Loucy (cell line): ENCODE data around the gene CDH2.

Experiments
- H2AFZ ChIP-seq: fragments of 200-600 bp; sonication (generic); 2 replicates; pipeline ENCODE4 v1.6.0; 2016; ENCODE audit warnings: antibody characterized with exemption, mild to moderate bottlenecking, low read length, moderate library complexity
- H3F3A ChIP-seq: fragments of 200-600 bp; 2 replicates; pipeline ENCODE4 v1.6.0; 2016; ENCODE audit warnings: antibody characterized with exemption, low read depth, mild to moderate bottlenecking
- H3K27me3 ChIP-seq: fragments of 200-600 bp; sonication (generic); 2 replicates; pipeline ENCODE4 v1.6.1; 2014; ENCODE audit warnings: low read length, mild to moderate bottlenecking; ENCODE audit not compliant: insufficient read depth, poor library complexity, severe bottlenecking
- H3K36me3 ChIP-seq: fragments of 200-600 bp; sonication (generic); 2 replicates; pipeline ENCODE4 v1.6.1; 2016; ENCODE audit warnings: low read length; ENCODE audit not compliant: insufficient read depth
- H3K4me1 ChIP-seq: fragments of 200-600 bp; sonication (generic); 2 replicates; pipeline ENCODE4 v1.5.1; 2014; ENCODE audit warnings: low read length, mild to moderate bottlenecking; ENCODE audit not compliant: insufficient read depth, poor library complexity, severe bottlenecking
- H3K4me2 ChIP-seq: fragments of 200-600 bp; sonication (generic); 2 replicates; pipeline ENCODE4 v1.6.0; 2014; ENCODE audit warnings: antibody characterized with exemption, low read length, low read depth, mild to moderate bottlenecking; ENCODE audit not compliant: poor library complexity, severe bottlenecking
- H3K4me3 ChIP-seq: fragments of 200-600 bp; sonication (generic); 2 replicates; pipeline ENCODE4 v1.5.1; 2014; ENCODE audit warnings: low read length, mild to moderate bottlenecking, mixed read lengths; ENCODE audit not compliant: poor library complexity, severe bottlenecking
- H3K79me2 ChIP-seq: fragments of 200-600 bp; sonication (generic); 2 replicates; pipeline ENCODE4 v1.6.1; 2014; ENCODE audit warnings: low read length; ENCODE audit not compliant: insufficient read depth
- H3K9ac ChIP-seq: fragments of 200-600 bp; sonication (generic); 2 replicates; pipeline ENCODE4 v1.6.0; 2014; ENCODE audit warnings: mild to moderate bottlenecking, low read depth, low read length, moderate library complexity; ENCODE audit not compliant: poor library complexity, severe bottlenecking
- H3K9me2 ChIP-seq: fragments of 200-600 bp; sonication (generic); replicated peaks from 2 replicates; pipeline ENCODE4 v1.6.1; 2016; ENCODE audit warnings: low read depth, low read length, mixed read lengths
- H3K9me3 ChIP-seq: fragments of 200-600 bp; sonication (generic); 2 replicates; pipeline ENCODE4 v1.6.1; 2014; ENCODE audit warnings: mild to moderate bottlenecking, antibody characterized with exemption, low read length, low read depth; ENCODE audit not compliant: insufficient read depth
- H4K20me1 ChIP-seq: fragments of 200-600 bp; sonication (generic); 2 replicates; pipeline ENCODE4 v1.6.0; 2014; ENCODE audit warnings: antibody characterized with exemption, low read length, mild to moderate bottlenecking; ENCODE audit not compliant: insufficient read depth, poor library complexity, severe bottlenecking
- EZH2phosphoT487 ChIP-seq: fragments of 200-600 bp; IDR thresholded peaks from 2 replicates; pipeline ENCODE4 v1.6.1; 2018; ENCODE audit warnings: antibody characterized with exemption, mild to moderate bottlenecking, moderate library complexity, borderline replicate concordance
- TF ChIP-seq, protein P1 (sequence below): fragments of 200-600 bp; sonication (generic); conservative IDR thresholded peaks from 2 replicates; pipeline ENCODE4 v1.5.1; 2014; ENCODE audit warnings: mild to moderate bottlenecking, antibody characterized with exemption, low read length

Gene CDH2

DNA sequence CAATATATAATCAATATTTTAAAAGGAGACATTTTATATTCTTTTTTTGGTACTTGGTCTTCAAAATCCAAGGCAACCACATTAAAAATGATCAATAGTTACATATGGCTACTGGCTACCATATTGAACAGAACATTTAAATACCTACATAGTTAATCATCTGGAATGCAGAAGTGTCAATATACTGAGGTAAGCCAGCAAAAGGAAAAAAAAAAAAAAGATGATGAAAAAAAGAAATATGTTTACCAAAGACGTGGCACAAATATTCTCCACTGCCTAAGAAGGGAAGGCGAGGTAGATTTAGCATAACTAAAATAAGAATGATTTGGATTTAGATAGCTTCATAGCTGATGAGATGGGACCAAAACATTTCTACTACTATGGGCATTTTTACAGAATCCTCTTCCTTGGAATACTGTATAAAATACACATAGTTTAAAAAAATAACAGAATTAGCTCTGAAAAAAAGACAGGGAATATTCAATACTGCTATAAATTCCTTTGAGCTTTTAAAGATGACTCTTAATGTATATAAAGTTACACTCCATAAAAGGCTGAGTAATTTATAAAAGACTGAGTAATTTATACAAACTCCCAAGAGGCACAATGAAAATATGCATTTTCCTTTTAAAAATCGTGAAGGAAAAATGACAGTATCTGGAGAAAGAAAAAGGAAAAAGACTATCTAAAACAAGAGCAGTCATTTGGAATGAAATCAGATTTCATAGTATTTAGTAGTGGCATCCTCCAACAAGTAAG is 63.5 kb downstream of the CDH2 start:
- peaks cover 41% of the 10 kb centered on the region for H3K79me2 ChIP-seq
- H4K20me1 ChIP-seq, result no peaks in the 10 kb centered on the region
- H2AFZ ChIP-seq, result no peak overlapping the region
- H3K36me3 ChIP-seq, result no peaks in the 10 kb centered on the region
- H3K9me2 ChIP-seq, result no peaks in the 10 kb centered on the region
- no peak overlapping the region for H3K4me3 ChIP-seq
- H3F3A ChIP-seq, result no peaks in the 10 kb centered on the region
- no peaks in the 10 kb centered on the region for H3K27me3 ChIP-seq
- H3K9me3 ChIP-seq, result no peaks in the 10 kb centered on the region
- no peak overlapping the region for H3K4me2 ChIP-seq
- H3K4me1 ChIP-seq, result no peaks in the 10 kb centered on the region
- TF ChIP-seq, protein P1, sequence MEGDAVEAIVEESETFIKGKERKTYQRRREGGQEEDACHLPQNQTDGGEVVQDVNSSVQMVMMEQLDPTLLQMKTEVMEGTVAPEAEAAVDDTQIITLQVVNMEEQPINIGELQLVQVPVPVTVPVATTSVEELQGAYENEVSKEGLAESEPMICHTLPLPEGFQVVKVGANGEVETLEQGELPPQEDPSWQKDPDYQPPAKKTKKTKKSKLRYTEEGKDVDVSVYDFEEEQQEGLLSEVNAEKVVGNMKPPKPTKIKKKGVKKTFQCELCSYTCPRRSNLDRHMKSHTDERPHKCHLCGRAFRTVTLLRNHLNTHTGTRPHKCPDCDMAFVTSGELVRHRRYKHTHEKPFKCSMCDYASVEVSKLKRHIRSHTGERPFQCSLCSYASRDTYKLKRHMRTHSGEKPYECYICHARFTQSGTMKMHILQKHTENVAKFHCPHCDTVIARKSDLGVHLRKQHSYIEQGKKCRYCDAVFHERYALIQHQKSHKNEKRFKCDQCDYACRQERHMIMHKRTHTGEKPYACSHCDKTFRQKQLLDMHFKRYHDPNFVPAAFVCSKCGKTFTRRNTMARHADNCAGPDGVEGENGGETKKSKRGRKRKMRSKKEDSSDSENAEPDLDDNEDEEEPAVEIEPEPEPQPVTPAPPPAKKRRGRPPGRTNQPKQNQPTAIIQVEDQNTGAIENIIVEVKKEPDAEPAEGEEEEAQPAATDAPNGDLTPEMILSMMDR, result no peak
- TF ChIP-seq EZH2phosphoT487, result no peak
- H3K9ac ChIP-seq, result no peak overlapping the region

DNA sequence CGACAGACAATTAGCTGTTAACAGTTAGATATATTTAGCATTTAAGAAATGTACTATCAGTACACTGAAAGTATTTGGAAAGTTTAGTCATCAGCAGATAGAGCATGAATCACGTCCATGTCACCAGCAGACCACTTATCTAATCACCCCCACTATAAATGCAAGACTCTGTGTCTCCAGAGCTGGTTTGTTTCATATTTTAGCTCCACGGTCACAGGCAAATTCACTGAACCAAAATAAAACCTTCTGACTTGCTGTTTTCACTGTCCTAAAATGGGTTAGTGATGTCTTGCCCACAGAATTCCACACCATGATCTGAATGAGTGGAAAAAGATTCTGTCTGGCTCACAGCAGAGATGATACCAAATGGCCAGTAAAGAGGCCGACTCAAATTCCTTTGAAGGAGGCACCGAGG is 64.9 kb downstream of the CDH2 start:
- Histone ChIP-seq H4K20me1 (no peaks in the 10 kb centered on the region), H3K9ac (no peak overlapping the region), H3K9me2 (no peaks in the 10 kb centered on the region), H3K4me3 (no peak overlapping the region), H3K4me2 (no peak overlapping the region), H2AFZ (no peak overlapping the region), H3K9me3 (no peaks in the 10 kb centered on the region), H3K36me3 (no peaks in the 10 kb centered on the region), H3F3A (no peaks in the 10 kb centered on the region), H3K27me3 (no peaks in the 10 kb centered on the region), H3K79me2 (peaks cover 32% of the 10 kb centered on the region), H3K4me1 (no peaks in the 10 kb centered on the region)
- no peak for TF ChIP-seq EZH2phosphoT487
- TF ChIP-seq, protein P1, result no peak

DNA sequence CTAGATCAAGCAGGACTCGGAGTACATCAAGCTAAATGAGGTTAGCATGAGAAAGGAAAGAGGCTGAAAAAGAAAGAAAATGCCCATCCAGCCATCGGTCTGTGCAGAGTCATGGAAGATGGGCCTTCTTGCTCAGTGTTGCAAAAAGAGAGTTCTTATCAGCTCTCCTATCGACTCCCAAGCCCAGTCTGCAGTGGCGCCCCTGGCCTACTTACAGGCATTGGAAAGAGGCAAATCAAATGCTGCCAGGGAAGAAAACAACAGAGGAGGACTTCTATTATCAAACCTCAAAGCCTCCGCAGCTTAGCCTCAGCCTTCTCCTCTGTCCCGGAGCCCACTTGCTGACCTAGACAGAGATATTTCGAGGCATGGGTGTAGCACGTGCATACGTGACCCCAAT is 66.0 kb downstream of the CDH2 start:
- Histone ChIP-seq H2AFZ (no peak overlapping the region), H3K4me1 (no peaks in the 10 kb centered on the region), H3F3A (no peaks in the 10 kb centered on the region), H3K4me2 (no peak overlapping the region), H3K79me2 (peaks cover 26% of the 10 kb centered on the region; the same call in 1 of the 2 replicates), H3K9me2 (no peaks in the 10 kb centered on the region), H4K20me1 (no peaks in the 10 kb centered on the region), H3K4me3 (no peak overlapping the region), H3K36me3 (no peaks in the 10 kb centered on the region), H3K9me3 (no peaks in the 10 kb centered on the region), H3K27me3 (no peaks in the 10 kb centered on the region), H3K9ac (no peak overlapping the region)
- TF ChIP-seq, protein P1, result no peak
- TF ChIP-seq EZH2phosphoT487, result no peak
